ENCODE measurements around the gene XYLT1.

XYLT1 gene

DNA sequence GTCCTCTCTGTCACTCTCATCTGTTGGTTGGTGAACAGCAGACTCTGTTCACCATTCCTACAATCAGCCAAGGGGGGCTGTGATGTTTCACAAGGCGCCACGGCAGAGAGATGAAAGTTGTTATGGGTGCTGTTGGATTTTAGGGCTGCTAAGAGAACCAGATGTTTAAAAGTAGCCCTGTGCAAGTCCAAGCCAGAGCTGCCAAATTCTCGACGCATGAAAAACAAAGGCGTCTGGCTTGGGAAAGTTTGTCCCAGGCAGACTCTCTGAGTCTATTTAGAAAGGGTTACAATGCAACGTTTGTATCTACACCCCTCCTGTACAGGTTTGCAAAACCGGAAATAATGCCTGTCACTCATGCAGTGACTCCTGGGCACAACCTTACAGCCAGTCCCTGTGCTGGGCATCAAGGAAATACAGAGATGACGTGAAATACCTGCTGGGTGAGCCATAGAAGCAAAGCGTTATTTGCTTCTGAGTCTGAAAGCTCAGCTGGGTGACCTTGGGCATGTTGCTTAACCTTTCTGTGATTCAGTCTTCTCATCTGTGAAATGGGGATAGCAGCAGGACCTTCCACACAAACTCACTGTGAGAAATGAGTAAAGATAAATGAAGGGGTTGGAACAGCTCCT, 74.8 kb downstream of the XYLT1 start:
- no peak for DNase-seq

- DNase-seq: no peak
Observed at GRCh38 chr16:17392857-17393692, 77.7 kb downstream of the XYLT1 start.

- DNase-seq: no peak
Observed at GRCh38 chr16:17392127-17392856, 78.5 kb downstream of the XYLT1 start.

- no peak for DNase-seq
Observed at GRCh38 chr16:17391715-17392114, 79.0 kb downstream of the XYLT1 start.

DNA sequence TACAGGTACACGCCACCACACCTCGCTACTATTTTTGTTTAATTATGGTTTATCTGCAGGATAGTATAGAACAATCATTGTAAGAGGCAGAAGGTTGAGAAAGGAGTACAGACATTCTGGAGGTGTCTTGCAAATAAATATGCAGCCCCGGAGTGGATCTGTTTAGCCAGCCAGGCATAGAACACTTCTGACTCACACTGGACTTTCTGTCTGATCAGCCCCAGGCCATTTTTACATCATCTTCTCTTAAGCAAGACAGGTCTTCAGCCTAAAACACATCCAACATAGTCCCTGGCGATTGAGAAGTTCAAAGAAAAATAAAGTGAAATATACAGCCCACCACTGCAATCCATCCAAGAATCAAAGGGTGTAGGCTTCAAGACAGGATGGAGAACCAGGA, 81.4 kb downstream of the XYLT1 start:
- DNase-seq: no peak

DNA sequence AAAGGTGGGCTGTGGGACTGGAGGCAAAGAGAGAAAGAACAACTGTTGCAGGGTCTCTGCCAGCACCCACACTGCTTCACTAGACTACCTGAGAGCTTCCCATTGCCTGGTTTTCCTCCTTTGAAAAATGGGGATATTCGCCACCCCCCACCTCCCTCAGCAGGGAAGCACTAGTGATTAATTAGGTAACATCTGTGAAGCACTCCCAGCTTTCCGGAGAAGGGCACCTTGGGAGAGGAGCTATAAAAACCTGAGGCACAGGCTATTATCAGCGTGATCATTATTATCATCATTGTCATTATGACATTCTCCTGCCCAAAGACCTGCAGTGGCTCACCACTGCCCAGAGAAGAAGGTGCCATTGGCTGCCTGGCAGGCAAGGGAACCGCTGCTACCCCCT, 83.5 kb downstream of the XYLT1 start:
- no peak for DNase-seq

- no peak for DNase-seq
Observed at GRCh38 chr16:17386229-17386628, 84.5 kb downstream of the XYLT1 start.

- DNase-seq: no peak
Observed at GRCh38 chr16:17384471-17384870, 86.3 kb downstream of the XYLT1 start.

GRCh38 chr16:17382949-17383863, 87.6 kb downstream of the XYLT1 start:
- peak; percentile 51 for DNase-seq

- no peak for DNase-seq
Observed at GRCh38 chr16:17382514-17382913, 88.2 kb downstream of the XYLT1 start.

DNA sequence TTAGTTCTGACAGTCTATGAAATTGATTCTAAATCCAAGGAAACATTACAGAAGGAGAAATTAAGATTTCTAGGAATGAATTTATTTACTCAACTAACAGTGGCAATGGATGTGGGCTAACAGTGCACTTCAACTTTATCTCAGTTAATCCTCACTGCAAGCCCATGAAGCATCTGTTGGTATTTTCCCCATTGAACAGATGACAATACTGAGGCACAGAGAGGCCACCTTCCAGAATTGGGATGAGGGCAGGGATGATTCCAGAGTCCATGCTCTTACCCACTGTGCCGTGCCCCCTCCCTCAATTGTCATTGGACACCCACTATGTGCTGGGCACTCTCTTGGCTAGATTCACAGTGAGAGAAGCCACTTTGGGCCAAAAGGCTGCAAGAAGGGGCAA, 89.0 kb downstream of the XYLT1 start:
- no peak for DNase-seq

DNA sequence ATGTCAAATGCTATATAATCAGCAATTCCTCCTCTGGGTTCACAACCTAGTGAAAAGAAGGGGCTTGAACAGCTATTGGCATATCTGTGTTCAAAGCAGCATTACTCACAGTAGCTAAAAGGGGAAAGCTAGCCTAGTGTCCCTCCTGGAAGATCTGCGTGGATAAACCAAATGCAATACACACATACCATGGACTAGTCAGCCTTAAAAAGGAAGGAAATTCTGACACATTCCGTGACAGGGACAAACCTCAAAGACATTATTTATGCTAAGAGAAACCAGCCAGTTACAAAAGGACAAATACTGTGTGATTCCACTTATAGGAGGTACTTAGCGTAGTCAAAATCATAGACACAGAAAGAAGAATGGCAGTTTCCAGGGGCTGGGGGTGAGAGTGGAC, 90.1 kb downstream of the XYLT1 start:
- DNase-seq: no peak

DNA sequence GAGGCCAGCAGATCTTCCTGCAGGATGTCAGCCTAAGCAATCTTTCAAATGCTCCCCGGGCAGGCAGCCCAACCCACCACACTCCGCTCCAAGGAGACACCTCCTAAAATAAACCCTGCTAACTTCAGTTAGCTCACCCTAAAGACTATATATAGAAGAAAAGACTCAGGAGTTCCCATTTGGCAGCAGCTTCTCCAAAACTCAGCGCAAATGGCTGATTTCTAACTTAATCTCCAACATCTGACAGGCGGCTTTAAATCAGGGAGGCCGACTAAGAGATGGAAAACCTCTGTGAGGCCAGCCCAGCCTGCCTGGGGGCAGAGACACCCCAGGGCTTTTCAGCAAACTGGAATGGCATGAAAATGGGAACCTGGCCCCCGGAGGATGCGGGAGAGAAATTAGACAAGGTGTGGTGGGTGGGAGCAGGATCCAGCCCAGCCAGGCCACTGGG, 91.6 kb downstream of the XYLT1 start:
- peak; percentile 91 for DNase-seq

DNA sequence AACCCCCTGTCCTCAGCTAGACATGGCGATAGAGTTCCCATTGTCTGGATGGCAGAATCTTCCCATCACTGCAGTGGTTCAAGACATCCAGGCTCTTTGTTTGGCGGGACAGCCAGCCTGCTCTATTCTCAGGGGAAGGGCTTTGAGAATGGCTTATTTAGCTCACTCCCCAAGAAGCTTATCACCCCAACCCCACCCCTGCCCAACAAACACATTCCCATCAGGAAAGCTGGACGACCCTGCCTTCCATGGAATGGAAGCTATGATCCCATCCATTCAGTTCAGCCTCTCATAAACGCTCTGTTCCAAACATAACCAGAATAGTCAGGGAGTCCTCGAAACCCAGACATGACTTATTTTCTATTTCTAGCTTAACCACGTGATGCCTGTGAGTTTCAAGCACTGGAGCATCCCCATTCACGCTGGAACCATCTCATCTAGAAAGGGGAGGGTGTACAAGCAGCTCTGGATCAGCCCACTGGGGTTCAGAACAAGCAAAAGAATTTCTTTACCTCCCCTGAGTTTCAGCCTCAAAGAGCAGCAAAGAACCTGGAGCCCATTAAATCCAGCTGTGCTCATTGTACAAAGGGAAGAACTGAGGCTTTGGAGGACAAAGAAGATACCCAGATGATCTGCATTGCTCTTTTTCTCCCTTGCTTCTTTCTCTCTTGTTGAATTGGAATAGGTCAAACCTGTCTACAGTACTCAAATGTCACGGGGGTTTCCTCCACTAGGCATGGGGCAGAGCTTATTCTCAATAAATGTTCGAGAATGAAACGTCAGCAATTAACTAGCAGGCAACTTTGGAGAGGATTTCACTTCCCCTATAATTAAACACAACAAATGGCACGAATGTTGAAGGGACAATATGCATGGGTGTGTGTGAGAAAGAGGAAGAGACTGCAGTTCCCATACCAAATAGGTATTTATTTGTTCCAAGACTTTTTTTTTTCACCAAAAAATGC, 93.1 kb downstream of the XYLT1 start:
- DNase-seq: no peak

GRCh38 chr16:17375461-17376304, 95.1 kb downstream of the XYLT1 start:
- DNase-seq: no peak

- DNase-seq: no peak
Observed at GRCh38 chr16:17374668-17375255, 96.0 kb downstream of the XYLT1 start.

DNA sequence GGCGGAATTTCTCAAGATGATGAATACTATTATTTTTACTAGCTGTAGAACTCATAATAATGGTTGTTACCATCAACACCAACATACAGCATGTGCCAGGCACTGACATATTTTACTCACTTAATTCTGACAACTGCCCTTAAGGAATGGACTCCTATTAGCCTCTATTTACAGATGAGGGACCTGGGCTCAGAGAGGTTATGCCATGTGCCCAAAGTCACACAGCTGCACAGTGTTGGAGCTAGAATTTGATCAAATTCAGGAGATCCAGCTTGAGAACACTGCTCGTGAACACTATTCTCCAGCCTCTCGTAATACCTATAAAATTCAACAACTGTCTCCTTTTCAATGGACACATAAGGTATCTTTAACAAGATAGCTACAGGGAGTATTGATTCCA, 97.2 kb downstream of the XYLT1 start:
- DNase-seq: no peak

- no peak for DNase-seq
Observed at GRCh38 chr16:17372386-17372785, 98.4 kb downstream of the XYLT1 start.

DNA sequence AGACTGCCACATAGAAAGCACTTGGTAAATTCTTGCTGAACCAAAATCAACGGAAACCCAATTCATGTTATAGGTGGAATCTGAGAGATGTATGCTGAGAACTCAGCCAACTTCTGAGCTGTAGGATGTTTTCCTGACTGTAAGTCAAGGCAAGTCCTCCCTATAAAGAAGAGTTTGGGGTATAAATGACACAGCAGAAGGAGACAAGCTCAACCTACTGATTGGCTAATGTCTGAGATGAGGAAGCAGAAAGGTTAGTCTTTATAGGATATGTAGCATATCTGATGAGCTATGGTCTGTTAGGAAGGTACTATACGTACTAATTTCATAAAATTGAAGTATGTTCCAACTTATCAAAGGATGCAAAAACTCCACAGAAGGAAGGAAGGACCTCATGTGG, 99.5 kb downstream of the XYLT1 start:
- DNase-seq: no peak

- DNase-seq: no peak
Observed at GRCh38 chr16:17370731-17371285, 100.0 kb downstream of the XYLT1 start.

Measured in femur (tissue), 1 donor.